Measurements from ENCODE around the gene TAMALIN.

DNA sequence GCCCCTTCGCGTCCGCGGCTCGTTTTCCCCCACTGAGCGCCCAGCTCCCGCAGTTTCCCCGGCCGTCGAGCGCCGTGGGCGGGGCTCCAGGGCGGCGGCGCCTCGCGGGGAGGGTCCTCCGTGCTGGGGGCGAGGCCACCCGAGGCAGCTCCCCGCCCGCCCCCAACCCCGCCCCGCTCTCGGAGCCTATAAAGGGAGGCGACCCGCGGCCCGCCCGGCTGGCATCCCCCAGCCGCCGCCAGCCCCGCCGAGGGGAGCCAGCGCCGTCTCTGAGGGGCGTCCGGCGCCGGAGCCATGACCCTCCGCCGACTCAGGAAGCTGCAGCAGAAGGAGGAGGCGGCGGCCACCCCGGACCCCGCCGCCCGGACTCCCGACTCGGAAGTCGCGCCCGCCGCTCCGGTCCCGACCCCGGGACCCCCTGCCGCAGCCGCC is at the start of gene TAMALIN:
- TF ChIP-seq, protein P1, sequence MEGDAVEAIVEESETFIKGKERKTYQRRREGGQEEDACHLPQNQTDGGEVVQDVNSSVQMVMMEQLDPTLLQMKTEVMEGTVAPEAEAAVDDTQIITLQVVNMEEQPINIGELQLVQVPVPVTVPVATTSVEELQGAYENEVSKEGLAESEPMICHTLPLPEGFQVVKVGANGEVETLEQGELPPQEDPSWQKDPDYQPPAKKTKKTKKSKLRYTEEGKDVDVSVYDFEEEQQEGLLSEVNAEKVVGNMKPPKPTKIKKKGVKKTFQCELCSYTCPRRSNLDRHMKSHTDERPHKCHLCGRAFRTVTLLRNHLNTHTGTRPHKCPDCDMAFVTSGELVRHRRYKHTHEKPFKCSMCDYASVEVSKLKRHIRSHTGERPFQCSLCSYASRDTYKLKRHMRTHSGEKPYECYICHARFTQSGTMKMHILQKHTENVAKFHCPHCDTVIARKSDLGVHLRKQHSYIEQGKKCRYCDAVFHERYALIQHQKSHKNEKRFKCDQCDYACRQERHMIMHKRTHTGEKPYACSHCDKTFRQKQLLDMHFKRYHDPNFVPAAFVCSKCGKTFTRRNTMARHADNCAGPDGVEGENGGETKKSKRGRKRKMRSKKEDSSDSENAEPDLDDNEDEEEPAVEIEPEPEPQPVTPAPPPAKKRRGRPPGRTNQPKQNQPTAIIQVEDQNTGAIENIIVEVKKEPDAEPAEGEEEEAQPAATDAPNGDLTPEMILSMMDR (conservative IDR thresholded peaks at IDR 0.05; ENCODE audit: low read depth, low read length) = no peak
- TF ChIP-seq EZH2 (IDR thresholded peaks at IDR 0.05; ENCODE audit: low read length, unreplicated experiment) (no peak), EZH2phosphoT487 (IDR thresholded peaks at IDR 0.05; ENCODE audit: borderline replicate concordance, low read length) (no peak)
